CD14-positive monocyte (primary cell): Measurements from ENCODE around the gene PCID2. TPM values are rescaled to one million over a fixed set of nuclear protein-coding genes. Genes with fewer than 3 reads are reported as not detected.
A peak's percentile ranks its signal among the peaks of the same experiment; 100 is the strongest.

Experiments used
- DNase-seq, 3 donors: peaks; one replicate each; pipeline ENCODE4 v3.0.0-alpha.2; 2011 to 2022
- H2AFZ ChIP-seq: 2 replicates; pipeline ENCODE4 v1.6.0; 2012; ENCODE audit warnings: mild to moderate bottlenecking, low read depth, low read length, inconsistent platforms; ENCODE audit not compliant: insufficient read depth, poor library complexity, severe bottlenecking
- H3K27ac ChIP-seq, 2 donors: 1 replicate in 1 of 2; 2 replicates in 1 of 2; pipeline ENCODE4 v1.5.1; 2012 to 2013; ENCODE audit warnings: low read length in 2 of 2, control low read depth in 1 of 2, inconsistent platforms in 1 of 2, low read depth in 1 of 2, mild to moderate bottlenecking in 1 of 2
- H3K27me3 ChIP-seq, 2 donors: one replicate each; pipeline versions ENCODE4 v1.6.0 to v1.6.1; 2011 to 2013; ENCODE audit warnings: low read length in 2 of 2; ENCODE audit not compliant: control insufficient read depth in 2 of 2, insufficient read depth in 2 of 2
- H3K36me3 ChIP-seq, 2 donors: replicated peaks in 1 of 2; 1 replicate in 1 of 2; 2 replicates in 1 of 2; pipeline versions ENCODE4 v1.5.1 to v1.6.1; 2012 to 2013; ENCODE audit warnings: low read length in 2 of 2, control low read depth in 1 of 2, inconsistent platforms in 1 of 2, mild to moderate bottlenecking in 1 of 2; ENCODE audit not compliant: insufficient read depth in 2 of 2, control insufficient read depth in 1 of 2
- H3K4me1 ChIP-seq, 2 donors: 1 replicate in 1 of 2; 2 replicates in 1 of 2; pipeline versions ENCODE4 v1.5.1 to v1.6.1; 2012 to 2013; ENCODE audit warnings: low read length in 2 of 2, control low read depth in 1 of 2, inconsistent platforms in 1 of 2, mild to moderate bottlenecking in 1 of 2, moderate library complexity in 1 of 2; ENCODE audit not compliant: insufficient read depth in 2 of 2, control insufficient read depth in 1 of 2
- H3K4me2 ChIP-seq: replicated peaks from 2 replicates; pipeline ENCODE3; 2012; ENCODE audit warnings: low read length, moderate library complexity, mild to moderate bottlenecking; ENCODE audit not compliant: poor library complexity, severe bottlenecking; ENCODE audit errors: extremely low read depth
- H3K4me3 ChIP-seq, 3 experiments: fragments of 200-600 bp in 1 of 3; sonication (generic) in 1 of 3; replicated peaks in 1 of 3; 1 replicate in 2 of 3; 2 replicates in 1 of 3; pipeline ENCODE4 v1.5.1; 2011 to 2013; ENCODE audit warnings: low read length in 3 of 3, mild to moderate bottlenecking in 3 of 3, control low read depth in 2 of 3, low read depth in 2 of 3, inconsistent platforms in 1 of 3, moderate library complexity in 1 of 3
- H3K79me2 ChIP-seq: 2 replicates; pipeline ENCODE4 v1.6.0; 2012; ENCODE audit warnings: mild to moderate bottlenecking, control low read depth, inconsistent platforms, low read length, moderate library complexity; ENCODE audit not compliant: insufficient read depth
- H3K9ac ChIP-seq: 2 replicates; pipeline ENCODE4 v1.6.0; 2017; ENCODE audit warnings: low read length, mild to moderate bottlenecking; ENCODE audit not compliant: insufficient read depth, poor library complexity, severe bottlenecking
- H3K9me3 ChIP-seq, 2 donors: replicated peaks in 1 of 2; 1 replicate in 1 of 2; 2 replicates in 1 of 2; pipeline versions ENCODE4 v1.5.1 to v1.6.1; 2012 to 2013; ENCODE audit warnings: low read length in 2 of 2, control low read depth in 1 of 2; ENCODE audit not compliant: control insufficient read depth in 1 of 2, insufficient read depth in 1 of 2
- H4K20me1 ChIP-seq: 2 replicates; pipeline ENCODE4 v1.6.0; 2012; ENCODE audit warnings: mild to moderate bottlenecking, low read length, control low read depth, moderate library complexity; ENCODE audit not compliant: insufficient read depth
- H3K27ac Mint-ChIP-seq, 7 donors: one replicate each; pipeline ENCODE4 v1.8.0; 2020; ENCODE audit warnings: mild to moderate bottlenecking in 7 of 7, mixed read lengths in 7 of 7, moderate library complexity in 6 of 7, inconsistent platforms in 2 of 7
- H3K27me3 Mint-ChIP-seq, 3 donors: one replicate each; pipeline ENCODE4 v1.8.0; 2021 to 2022; ENCODE audit warnings: low read depth in 3 of 3, mild to moderate bottlenecking in 3 of 3, mixed read lengths in 3 of 3, moderate library complexity in 3 of 3, inconsistent platforms in 1 of 3
- H3K36me3 Mint-ChIP-seq, 2 donors: one replicate each; pipeline ENCODE4 v1.8.0; 2020; ENCODE audit warnings: mixed read lengths in 2 of 2, inconsistent platforms in 1 of 2, mild to moderate bottlenecking in 1 of 2
- H3K4me1 Mint-ChIP-seq: one replicate; pipeline ENCODE4 v1.8.0; 2020; ENCODE audit warnings: mild to moderate bottlenecking, mixed read lengths
- H3K4me3 Mint-ChIP-seq, 2 donors: one replicate each; pipeline ENCODE4 v1.8.0; 2020; ENCODE audit warnings: mild to moderate bottlenecking in 2 of 2, mixed read lengths in 2 of 2, moderate library complexity in 1 of 2
- H3K9me3 Mint-ChIP-seq, 7 donors: one replicate each; pipeline ENCODE4 v1.8.0; 2020 to 2022; ENCODE audit warnings: mixed read lengths in 7 of 7, mild to moderate bottlenecking in 6 of 7, moderate library complexity in 6 of 7, inconsistent platforms in 2 of 7
- CTCF ChIP-seq: fragments of 200-600 bp; IDR thresholded peaks from one replicate; pipeline ENCODE4 v1.8.0; 2022; ENCODE audit warnings: antibody characterized with exemption, mild to moderate bottlenecking
- WGBS: methylation state at CpG from one replicate; pipeline ENCODE4 v1.1.5; 2013; ENCODE audit warnings: missing lambda C conversion rate; ENCODE audit not compliant: insufficient coverage; 5-methylcytosine and 5-hydroxymethylcytosine counted together
- intact Hi-C, 2 donors: fragments of 100-400 bp; cut with micrococcal nuclease; formaldehyde crosslinking; loops; one replicate each; pipeline versions ENCODE4 v1.15.0 to v1.15.1; 2023
- polyA plus RNA-seq, 3 donors: library from polyadenylated mRNA; depleted of rRNA in 1 of 3; unstranded in 2 of 3; stranded (reverse) in 1 of 3; fragments of 300-500 nt in 2 of 3; fragments of >200 nt in 1 of 3; fragmentation: Illumina TruSeq in 2 of 3; gene quantifications; 1 replicate in 2 of 3; 2 replicates in 1 of 3; pipeline ENCODE4 v1.2.3, GENCODE V29; 2012 to 2021

The PCID2 gene
- polyA plus RNA-seq, 3 donors = 31.5 to 39.8 (median 34.2) TPM

- H3K9ac ChIP-seq = no peak overlapping the region
- intact Hi-C loops = no loop called here
- no peaks in the 10 kb centered on the region for H3K27me3 ChIP-seq
- Mint-ChIP-seq H3K36me3 (peaks cover 79 to 94% of the 10 kb centered on the region in 2 donors), H3K27me3 (peaks cover 0 to 2% (median 0%) of the 10 kb centered on the region in 3 donors), H3K9me3 (no peaks in the 10 kb centered on the region), H3K27ac (peak overlapping the region in 2 of 7 donors; percentile 13 to 48), H3K4me1 (no peaks in the 10 kb centered on the region), H3K4me3 (no peak overlapping the region)
- DNase-seq = no peak
- no peak overlapping the region for H2AFZ ChIP-seq
- H3K4me1 ChIP-seq = no peaks in the 10 kb centered on the region
- H3K27ac ChIP-seq = no peak overlapping the region
- TF ChIP-seq CTCF = no peak
- peaks cover 73 to 98% of the 10 kb centered on the region in 2 donors for H3K36me3 ChIP-seq
- no peak overlapping the region for H3K4me3 ChIP-seq
- WGBS = 89% methylated on average over 14 of the region's 18 CpGs
- no peaks in the 10 kb centered on the region for H3K79me2 ChIP-seq
- H3K4me2 ChIP-seq = no peak overlapping the region
- peaks cover 18% of the 10 kb centered on the region for H4K20me1 ChIP-seq
- H3K9me3 ChIP-seq = no peaks in the 10 kb centered on the region
Observed at GRCh38 chr13:113232208-113233003, 23.9 kb upstream of the PCID2 start.

DNA sequence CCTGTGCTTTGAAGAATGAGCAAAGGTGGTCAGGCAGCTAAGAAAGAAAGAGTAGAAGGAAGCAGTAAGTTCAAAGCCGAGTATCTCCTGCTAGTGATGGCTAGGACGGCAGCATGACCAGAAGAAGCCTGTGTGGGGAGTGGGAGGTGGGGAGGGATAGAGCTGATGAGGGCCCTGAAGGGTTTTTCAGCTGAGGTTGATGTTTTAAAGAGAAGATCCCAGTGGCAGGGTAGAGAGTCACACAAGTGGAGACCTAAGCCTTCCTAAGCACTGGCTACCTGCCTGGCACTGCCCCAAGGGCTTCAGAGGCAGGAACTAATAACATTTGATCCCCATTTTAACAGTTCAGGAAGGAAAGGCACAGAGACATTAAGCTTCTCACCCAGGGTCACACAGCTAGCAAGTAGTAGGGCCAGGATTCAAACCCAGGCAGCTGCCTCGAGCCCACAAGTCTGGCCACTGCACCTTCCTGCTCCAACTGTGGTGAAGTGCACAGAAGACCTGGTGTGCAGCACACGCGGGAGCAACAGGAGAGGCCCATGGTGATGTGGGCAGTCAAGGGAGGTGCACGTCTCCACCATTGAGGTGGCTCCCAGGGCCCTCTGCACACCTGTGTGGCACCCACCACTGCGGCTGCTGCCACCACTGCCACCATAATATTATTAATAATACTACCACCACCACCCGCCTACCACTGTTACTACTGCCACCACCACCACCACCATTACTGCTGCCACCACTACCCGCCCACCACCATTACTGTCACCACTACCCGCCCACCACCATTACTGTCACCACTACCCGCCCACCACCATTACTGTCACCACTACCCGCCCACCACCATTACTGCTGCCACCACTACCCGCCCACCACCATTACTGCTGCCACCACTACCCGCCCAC is 23.1 kb upstream of the PCID2 start:
- WGBS = 86% methylated on average over 7 of the region's 14 CpGs
- Histone ChIP-seq H3K27ac (no peak overlapping the region), H3K36me3 (peaks cover 74 to 98% of the 10 kb centered on the region in 2 donors), H3K4me1 (no peaks in the 10 kb centered on the region), H3K9me3 (no peaks in the 10 kb centered on the region), H2AFZ (no peak overlapping the region), H3K4me2 (no peak overlapping the region), H3K4me3 (no peak overlapping the region), H4K20me1 (peaks cover 24% of the 10 kb centered on the region), H3K79me2 (no peaks in the 10 kb centered on the region), H3K27me3 (no peaks in the 10 kb centered on the region), H3K9ac (no peak overlapping the region)
- Mint-ChIP-seq H3K9me3 (no peaks in the 10 kb centered on the region), H3K4me1 (no peaks in the 10 kb centered on the region), H3K4me3 (no peak overlapping the region), H3K36me3 (peaks cover 76 to 94% of the 10 kb centered on the region in 2 donors), H3K27ac (peak overlapping the region in 4 of 7 donors; percentile 7 to 63 (median 54)), H3K27me3 (peaks cover 0 to 2% (median 0%) of the 10 kb centered on the region in 3 donors)
- DNase-seq = no peak
- TF ChIP-seq CTCF = no peak
- intact Hi-C loops = no loop called here
